NCI-H82 (cell line): ENCODE measurements around the gene ZNF212.

Experiments
- DNase-seq: peaks from one replicate; lab custom pipeline; 2025; lab: John Stamatoyannopoulos, UW

ZNF212 gene

DNA sequence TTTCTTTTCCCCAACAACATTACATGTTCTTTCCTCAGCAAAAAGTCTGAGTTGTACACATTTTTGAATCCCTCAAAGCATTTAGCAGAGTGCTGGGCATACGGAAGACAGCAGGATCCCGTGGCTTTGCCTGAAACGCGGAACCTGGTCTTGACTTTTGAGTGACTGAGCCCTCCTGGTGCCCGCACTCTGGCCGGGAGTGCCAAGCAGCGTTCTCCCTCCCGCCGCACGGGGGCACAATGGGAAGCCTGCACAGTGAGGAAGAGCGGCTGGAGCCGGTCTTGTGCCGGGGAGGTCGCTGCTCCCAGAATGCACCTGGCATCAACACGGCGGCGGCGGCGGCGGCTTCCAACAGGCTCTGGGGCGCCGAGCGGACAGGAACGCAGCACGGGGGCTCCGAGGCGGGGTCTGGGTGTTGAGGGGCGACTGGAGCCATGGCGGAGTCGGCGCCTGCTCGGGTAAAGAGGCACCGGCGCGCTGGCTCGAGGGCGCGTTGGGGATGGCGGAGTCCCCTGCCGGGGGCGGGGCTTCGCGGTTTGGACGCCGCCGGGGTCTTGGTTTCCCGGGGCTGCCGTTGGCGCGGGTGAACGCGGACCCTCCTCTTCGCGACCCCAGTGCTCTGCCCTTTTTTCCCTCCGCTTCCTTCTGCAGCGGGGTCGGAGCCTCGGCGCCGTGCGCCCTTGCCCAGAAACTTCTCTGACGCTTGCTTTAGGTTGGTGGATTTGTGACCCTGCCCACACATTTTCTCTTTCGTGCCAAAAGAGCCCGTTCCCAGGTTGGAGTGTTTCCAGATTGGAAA is at the start of gene ZNF212:
Gene ZNF212, plus strand, starts transcription at position 307 of the 799 bp plus-strand sequence. Its CDS starts 128 bp downstream, at position 435.
- DNase-seq: peak; percentile 93

DNA sequence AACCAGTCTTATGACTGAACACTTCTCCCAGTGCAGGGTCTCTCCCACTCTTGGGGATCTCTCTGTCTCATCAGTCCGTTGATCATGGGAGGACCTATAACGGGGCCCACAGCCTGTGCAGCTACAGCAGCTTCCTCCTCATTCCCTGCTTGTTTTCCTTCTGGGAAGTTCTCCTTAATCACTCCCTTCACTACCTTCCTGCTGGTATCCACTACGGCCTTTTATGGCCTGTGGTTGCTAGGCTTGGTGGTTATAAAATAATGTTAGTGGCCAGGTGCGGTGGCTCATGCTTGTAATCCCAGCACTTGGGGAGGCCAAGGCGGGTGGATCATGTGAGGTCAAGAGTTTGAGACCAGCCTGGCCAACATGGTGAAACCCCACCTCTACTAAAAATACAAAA is 47.6 kb upstream of the ZNF212 start:
- DNase-seq: no peak

DNA sequence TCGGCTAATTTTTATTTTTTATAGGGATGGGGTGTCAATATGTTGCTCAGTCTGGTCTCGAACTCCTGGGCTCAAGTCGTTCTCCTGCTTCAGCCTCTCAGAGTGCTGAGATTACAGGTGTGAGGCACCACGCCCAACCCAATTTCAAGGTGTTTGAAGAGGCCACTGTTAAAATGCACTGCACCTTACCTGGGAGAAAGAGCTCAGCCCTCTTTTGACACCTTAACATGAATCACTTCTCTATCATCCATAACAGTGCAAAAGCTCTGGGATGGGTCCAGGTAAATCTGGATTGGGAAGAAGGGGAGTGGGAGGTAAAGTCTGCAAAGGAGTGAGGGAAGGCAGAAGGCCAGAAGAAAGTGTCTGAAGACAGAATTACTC is 44.7 kb upstream of the ZNF212 start:
- no peak for DNase-seq

DNA sequence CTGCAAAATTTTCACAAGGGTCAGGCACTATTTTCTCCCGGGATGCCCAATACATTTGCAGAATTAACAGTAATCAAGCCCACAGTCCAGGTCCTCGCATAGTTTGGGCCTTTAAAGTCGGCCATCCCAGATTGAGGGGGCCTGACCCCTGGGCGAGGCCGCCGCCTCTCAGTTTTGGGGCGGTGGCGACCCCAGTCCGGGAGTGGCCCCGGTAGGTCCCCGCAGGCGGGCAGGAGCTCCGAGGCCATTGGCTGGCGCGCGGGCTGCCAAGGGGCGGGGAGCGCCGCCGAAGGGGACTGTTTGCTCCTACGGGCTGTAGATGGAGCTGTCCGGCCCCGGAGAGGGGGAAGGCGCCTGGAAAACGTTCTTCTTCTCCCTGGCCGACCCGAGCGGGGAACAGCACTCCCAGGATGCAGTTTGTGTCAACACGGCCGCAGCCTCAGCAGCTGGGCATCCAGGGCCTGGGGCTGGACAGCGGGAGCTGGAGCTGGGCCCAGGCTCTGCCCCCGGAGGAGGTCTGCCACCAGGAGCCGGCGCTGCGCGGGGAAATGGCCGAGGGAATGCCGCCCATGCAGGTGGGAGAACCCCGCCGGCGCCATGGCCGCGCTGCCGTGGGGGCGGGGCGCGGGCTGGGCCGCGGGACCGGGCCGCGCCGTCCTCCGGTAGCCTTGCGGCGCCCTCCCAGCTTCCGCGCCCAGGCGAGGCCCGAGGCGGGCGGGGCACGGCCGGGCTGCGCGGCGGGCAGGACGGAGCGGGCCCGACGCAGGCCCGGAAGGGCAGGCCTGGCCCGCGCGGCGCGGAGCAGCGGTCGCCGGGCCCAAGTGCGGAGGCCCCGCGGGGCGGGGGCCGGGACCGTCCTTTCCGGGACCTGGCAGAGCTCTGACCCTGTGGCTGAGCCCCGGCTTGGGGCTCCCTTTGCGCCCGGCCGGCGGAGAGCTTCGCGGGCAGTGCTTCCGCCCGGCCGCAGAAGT is 44.0 kb upstream of the ZNF212 start, which contains the start of gene ZNF282:
Gene ZNF282, plus strand, starts transcription at position 367 of the 971 bp plus-strand sequence. Its CDS starts 44 bp downstream, at position 411.
- DNase-seq: peak; percentile 95

DNA sequence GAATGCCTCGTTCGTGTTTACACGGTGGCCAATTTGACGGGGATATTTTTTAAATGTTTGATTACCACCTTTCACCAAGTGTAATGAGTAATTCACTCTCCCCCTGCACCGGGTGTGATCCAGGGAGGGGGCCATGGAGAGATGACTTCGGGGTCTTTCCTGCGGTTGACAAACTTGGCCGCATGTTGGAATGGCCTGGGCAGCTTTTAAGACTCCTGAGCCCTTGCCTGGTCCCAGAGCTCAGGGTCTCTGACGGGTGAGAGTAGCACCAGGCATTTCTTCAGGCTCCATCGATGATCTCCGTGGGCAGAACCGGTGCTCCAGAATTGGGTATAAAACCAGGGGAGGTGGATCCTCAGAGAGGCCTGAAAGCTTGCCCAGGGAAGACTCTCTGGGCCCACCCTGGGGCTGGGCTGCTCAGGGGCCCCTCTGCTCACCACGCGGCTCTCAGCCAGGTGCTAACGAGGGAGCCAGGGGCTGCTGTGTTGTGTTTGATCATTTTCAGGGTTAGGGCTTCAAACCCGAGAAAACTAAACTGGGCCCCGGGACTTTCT is 43.2 kb upstream of the ZNF212 start:
- DNase-seq: peak; percentile 57

DNA sequence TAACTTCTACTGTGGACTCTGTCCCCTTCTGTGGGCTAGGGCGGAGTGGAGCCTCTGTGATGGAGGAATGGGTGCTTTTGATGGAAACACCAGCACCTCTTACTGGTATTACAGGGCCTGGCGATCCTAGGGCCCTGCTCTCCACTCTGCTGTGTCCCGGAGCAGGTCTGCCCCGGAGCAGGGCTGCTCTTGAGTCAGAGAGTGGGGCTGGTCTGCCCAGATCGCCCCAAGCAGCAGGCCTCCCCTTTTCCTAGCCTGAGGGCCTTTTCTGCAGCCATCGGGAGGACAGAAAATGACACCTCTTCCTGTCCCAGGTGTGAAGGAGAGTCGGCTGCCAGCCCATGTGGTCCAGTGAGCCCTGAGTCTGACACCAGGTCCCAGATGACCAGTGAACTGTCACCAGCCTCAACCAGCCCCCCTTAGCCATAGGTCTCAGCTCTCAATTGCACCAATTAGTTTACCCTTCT is 42.7 kb upstream of the ZNF212 start:
- DNase-seq: peak; percentile 39

DNA sequence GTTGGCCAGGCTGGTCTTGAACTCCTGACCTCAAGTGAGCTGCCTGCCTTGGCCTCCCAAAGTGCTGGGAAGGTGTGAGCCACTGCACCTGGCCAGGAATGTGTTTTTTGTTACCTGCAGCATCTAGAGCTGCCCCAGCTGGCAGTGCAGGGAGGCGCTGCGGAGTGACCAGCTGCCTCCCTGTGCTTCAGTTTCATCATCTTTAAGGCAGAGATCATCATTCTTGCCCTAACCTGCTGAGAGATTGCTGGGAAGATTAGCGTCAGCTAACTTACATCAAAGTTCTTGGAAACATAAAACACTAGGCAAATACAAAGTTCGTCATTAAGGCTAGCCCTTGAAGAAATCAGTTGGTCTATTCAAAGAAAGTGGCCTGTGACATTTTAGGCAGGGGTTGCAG is 41.8 kb upstream of the ZNF212 start:
- DNase-seq: no peak

DNA sequence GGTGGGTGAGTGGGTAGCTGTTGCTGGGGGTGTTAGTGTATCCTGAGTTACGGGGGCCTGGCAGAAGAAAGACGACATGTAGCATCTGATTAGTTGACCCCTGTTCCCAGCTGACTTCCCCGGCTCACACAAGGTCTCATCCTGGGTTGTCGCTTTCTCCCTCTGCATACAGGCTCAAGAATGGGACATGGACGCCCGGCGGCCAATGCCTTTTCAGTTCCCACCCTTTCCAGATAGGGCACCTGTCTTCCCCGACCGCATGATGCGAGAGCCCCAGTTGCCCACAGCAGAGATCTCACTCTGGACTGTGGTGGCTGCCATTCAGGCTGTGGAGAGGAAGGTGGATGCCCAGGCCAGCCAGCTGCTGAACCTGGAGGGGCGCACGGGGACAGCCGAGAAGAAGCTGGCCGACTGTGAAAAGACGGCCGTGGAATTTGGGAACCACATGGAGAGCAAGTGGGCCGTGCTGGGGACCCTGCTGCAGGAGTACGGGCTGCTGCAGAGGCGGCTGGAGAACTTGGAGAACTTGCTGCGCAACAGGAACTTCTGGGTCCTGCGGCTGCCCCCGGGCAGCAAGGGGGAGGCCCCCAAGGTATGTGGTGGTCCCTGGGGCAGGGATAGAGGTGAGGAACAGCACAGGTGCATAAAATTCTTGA is 41.2 kb upstream of the ZNF212 start:
- no peak for DNase-seq

DNA sequence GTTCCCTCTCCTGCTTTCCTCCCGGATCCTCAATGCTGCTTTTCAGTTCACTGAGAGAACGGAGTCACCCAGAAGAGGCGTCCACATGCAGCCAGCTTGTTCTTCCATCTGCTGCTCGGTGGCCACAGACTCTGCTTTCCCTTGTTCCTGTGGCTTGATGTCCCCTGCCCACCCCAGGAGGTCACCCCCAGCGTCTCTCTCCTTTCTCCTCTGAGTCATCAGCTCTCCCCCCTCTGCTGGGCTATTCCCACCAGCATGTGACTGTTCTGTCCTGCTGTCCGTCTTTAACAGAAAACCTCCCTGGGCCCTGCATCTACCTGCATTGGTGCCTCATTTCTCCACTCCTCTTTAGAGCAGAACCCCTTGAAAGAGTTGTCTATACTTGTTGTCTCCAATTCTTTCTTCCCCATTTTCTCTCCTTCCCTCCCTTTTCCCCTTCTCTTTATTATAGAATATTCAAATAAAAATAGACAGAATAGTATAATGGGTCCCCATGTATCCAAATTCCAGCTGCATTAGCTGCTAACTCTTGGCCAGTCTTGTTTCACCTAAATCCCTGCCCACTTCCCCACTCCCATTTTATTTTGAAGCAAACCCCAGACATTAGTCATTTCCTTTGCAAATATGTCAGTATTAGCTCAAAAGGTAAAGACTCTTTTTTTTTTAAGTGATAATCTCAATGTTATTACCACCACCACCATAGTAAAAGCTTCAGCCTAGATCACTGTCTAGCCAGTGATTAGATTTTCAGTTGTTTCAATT is 40.0 kb upstream of the ZNF212 start:
- DNase-seq: no peak

DNA sequence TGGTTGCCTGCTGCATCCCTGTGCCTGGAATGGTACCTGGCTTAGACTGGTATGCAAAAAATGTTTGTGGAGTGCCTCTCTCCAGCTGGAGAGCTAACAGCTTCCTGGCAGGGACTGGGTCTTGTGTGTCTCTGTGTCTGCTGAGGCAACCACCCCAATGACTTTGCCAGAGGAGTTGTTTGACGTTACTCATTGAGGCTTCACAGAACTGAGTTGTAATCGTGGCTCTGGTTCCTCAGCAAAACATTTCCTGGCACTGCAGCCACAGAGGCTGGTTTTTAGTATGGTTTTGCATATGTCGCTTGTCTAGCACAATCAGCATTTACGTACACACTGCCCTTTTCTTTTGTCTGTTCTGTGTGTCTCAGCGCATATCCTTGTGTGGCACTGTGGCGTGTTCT is 36.6 kb upstream of the ZNF212 start:
- DNase-seq: no peak

DNA sequence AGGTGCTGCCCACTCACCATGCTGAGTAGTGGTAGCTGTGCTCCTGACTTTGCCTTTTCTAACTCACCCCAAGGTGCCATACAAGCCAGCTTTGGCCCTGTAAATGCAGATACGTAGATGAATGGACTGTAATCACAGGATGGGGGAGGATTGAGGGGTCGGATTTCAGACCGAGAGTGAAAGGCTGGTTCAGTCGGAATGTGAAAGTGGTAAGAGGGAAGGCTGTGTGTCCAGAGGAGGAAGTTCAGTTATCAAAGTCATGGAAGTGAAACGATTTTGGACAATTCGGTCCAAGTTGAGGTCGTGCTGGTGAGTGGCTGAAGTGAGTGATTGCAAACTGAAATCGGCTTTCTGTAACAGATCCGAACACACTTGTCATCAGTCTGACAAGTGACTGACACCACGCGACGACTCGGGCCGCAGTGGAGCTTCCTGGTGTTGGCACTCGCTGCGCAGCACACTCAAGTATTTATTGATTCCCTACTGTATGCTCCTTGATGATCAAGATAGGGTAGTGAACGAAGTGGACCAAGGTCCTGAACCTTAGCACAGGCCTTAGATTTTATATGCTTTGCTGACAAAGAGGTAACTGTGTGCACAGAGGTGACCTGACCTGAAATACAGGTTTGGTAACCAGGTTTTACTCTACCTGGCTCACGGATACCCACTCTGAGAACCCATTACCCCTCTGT is 33.6 kb upstream of the ZNF212 start:
- no peak for DNase-seq

DNA sequence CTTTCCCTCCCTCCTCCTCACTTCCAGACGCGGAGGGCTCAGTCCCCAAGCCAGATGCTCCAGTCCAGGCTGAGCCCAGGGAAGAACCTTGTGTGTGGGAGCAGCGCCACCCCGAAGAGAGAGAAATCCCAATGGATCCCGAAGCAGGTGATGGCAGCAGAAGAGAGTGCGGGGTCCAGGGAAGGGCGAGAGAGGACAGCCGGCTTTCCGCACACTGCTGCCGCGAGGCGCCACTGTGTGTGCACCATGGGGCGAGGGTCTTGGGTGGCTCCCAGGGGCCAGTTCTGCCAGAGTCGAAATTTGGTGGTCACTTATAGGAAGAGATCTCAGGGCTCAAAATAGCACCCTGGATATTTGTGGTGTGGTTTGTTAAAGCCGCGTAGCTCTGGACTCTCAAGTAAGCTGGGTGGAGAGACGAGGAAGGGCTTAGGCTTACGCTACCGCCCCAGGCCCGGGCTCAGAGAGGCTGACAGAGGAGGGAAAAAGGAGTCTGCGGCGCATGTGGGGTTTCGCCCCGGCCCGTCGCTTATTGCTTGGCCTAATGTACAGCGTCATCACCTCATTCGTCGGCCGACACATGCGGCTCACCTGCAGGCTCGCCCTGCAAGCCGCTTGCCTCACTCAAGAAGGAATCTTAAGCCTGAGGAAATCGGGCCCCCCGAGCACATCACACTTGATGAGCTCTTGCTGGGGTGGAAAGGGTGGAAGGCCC is 32.0 kb upstream of the ZNF212 start:
- no peak for DNase-seq

DNA sequence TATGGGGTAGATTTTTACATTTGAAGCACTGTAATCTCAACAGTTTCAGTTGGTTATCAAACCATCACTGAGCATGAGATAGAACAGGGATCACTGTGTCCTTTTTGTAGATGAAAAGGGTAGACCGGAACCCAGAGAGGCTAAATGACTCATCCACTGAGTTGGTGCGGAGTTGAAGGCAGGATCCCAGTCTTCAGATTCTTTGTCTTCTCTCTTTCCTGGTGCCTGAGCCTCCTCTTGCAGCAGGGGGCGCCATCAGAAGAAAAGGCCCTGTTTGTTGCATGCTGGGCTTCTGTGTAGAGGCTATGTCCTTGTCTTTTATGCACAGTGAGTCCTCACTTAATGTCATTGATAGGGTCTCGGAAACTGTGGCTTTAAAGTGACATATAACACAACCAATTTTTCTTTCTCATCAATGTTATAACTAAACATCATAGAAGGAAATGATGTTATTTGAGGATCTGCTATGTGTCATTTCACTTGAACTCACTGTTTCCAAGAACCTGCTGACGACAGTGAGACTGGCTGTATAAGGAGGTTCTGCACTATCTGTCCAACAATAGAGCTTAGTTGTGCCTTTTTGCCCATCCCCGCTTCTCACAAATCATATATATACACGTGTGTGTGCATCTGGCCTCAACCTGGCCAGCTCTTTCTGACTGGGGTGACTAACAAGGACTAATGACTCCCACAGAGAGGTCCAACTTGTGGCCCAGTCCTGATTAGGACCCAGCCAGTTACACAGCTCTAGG is 29.8 kb upstream of the ZNF212 start:
- peak; percentile 57 for DNase-seq

DNA sequence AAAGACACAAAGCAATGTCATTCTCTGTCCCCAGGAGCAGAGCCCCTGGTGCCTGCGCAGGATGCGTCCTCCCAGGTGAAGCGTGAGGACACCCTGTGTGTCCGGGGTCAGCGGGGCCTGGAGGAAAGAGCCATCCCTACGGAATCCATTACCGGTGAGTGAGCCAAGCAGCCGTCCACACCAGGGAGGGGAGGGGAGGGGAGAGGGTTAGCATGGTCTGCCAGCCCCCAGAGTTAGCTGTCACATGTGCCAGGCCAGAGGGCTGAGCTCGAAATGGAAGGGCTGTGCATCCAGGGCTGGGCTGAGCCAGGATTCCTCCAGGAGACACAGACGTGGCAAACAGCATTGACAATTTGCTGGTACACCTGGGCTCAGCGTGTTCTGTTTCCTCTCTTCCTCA is 28.9 kb upstream of the ZNF212 start:
- no peak for DNase-seq

DNA sequence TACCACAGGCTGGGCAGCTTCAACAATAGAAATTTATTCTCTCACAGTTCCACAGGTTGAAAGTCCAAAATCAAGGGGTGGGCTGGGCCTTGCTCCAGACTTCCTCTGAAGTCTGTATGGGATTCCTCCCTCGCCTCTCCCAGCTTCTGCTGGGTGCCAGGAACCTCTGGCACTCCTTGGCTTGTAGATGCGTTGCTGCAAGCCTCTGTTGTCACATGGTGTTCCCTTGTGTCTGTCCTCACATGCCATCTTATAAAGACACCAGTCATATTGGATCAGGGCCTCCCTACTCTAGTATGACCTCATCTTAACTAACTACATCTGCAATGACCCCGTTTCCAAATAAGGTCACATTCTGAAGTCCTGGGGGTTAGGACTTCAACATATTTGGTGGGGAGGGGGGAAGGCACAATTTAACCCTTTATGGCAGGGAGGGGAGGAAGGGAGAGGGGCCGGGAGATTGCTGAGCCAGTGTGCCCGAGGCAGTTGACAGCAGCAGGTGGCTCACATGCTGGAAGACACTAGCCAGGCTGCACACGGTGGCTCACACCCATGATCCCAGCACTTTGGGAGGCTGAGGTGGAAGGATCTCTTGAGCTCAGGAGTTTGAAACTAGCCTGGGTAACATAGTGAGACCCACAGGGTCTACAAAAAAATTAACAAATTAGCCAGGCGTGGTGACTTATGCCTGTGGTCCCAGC is 25.3 kb upstream of the ZNF212 start:
- no peak for DNase-seq

DNA sequence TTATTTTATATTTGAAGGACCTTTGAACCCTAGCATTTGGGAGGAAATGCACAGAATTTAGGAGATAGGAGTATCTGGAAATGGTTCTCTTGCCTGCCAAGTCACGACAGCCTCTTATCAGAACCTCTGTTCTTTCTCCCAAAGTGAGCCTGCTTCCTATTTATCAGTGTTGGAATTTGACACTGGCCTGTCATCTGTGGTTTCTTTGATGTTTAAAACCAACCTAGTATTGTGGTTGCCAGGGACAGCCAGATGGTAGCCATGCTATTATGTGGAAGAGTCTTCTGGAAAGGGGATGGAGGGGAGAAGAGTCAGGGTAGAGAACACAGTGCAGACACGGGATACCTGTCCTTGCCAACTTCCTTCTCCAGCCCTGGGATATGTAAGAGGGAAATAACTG is 23.0 kb upstream of the ZNF212 start:
- DNase-seq: no peak

DNA sequence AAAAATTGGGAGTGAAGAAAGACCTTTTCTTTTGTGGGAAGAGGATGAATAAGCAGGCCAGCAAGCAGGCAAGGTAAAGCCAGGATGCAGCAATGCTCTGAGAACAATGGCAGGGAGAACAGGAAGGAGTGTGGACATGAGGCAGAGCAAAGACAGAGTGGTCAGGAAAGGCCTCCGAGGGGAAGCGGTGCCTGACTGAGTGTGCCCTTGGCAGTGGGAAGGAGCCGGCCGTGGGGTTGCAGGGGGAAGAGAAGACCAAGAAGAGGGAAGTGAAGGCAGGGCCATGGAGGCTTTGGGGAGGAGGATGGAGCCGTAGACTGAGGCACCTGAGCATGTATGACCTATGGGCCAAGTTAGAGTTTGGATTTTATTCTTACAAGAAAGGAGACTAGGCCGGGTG is 21.9 kb upstream of the ZNF212 start:
- DNase-seq: no peak
